GM19023 (cell line): ENCODE results near the gene GRB10.

Experiments used
- ATAC-seq: cut with Tn5 transposase; IDR thresholded peaks from one replicate; pipeline ENCODE4 v1.9.1; 2021; ENCODE audit warnings: mild to moderate bottlenecking, moderate library complexity; ENCODE audit not compliant: unreplicated experiment

Gene GRB10

DNA sequence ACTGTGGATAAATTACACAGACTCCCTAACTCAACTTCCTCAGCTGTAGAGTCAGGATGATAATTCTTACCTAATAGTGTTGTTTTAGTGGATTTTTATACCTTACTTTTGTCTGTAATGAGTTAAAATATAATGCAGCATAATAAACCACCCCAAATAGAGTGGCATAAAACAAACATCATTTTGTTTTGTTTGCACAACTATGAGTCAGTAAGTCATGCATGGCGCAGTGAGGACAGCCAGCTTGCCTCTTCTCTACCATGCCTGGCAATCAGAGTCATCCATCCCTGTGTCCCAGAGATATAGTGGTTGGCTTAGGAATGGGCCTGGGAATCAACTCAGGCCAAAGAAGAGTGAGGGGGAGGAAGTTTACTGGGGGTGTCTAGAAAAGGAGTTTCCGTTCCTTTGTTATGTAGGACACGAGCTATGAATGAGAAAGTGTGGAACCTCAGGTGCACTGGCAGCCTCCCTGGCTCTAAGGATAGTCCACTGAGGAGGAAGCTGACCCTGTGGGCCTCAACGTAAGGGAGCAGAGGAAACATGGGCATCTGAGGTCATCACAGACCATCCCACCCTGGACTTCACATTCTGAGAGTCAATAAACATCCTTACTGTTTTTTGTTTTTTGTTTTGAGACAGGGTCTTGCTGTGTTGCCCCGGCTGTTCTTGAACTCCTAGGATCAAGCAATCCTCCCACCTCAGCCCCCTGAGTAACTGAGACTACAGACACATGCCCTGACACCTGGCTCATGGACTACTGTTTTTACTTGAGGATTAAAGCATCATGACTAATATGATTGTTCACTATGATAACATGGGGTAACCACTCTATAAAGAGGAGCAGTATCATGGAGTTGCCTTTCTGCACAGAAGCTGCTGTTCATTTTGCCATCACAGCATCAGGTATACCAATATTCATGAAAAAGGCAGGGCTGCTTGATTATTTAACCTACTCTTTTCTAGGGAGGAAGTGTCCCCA is 21.0 kb upstream of the GRB10 start:
- no peak for ATAC-seq

DNA sequence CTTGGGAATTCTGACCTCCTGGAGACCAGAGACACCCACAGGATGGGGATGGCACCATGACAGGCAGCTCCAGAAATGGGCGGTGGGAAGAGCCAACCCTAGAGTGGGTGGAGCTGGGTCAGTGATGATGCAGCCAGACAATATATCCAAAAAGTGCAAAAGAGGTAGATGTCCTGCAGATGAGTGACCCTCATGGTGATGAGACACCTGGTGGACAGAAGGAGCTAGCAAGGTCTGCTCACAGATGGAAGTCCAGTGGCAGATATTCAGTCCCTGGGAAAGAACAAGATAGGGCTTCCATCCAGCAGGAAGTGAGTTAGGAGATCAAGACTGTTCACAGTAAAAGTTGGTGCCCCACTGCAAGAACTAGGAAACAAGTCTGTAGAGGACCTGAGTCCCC is 19.2 kb upstream of the GRB10 start:
- no peak for ATAC-seq

DNA sequence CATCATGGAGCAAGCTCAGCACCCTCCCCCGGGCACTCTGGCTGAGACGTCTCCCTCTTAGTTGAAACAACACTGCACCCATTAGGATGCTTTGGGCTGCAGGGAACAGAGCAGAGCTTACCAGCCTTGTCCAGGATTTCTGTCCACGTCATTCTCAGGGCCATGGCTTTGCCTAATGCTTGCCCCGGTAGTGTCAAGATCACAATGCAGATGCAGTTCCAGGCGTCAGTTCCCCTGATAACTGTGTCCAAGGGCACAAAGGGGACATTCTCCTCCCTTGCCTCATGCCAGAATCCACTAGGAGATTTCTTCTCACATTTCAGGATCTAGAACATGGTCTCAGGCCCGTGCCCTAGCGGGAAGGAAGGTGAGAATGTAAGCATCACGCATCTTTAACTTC is 17.2 kb upstream of the GRB10 start:
- ATAC-seq: no peak

DNA sequence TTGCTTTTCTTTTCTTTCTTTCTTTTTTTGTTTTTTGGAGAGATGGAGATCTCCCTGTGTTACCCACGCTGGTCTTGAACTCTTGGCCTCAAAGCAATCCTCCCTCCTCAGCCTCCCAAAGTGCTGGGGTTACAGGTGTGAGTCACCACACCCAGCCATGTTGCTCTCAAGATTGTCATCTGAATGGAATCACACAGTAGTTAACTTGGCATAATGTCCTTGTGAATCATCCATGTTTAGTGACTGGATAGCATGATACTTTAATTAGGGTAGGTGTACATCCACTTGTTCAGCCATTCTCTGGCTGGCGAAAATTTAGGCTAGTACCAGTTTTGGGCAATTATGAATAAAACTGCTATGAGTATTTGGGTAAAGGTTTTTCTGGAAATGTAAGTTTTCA is 15.4 kb upstream of the GRB10 start:
- ATAC-seq: no peak

- no peak for ATAC-seq
Measured at GRCh38 chr7:50795831-50796230, 13.1 kb upstream of the GRB10 start.

- no peak for ATAC-seq
Measured at GRCh38 chr7:50795253-50795652, 12.6 kb upstream of the GRB10 start.

- no peak for ATAC-seq
Measured at GRCh38 chr7:50793947-50794570, 11.4 kb upstream of the GRB10 start.

DNA sequence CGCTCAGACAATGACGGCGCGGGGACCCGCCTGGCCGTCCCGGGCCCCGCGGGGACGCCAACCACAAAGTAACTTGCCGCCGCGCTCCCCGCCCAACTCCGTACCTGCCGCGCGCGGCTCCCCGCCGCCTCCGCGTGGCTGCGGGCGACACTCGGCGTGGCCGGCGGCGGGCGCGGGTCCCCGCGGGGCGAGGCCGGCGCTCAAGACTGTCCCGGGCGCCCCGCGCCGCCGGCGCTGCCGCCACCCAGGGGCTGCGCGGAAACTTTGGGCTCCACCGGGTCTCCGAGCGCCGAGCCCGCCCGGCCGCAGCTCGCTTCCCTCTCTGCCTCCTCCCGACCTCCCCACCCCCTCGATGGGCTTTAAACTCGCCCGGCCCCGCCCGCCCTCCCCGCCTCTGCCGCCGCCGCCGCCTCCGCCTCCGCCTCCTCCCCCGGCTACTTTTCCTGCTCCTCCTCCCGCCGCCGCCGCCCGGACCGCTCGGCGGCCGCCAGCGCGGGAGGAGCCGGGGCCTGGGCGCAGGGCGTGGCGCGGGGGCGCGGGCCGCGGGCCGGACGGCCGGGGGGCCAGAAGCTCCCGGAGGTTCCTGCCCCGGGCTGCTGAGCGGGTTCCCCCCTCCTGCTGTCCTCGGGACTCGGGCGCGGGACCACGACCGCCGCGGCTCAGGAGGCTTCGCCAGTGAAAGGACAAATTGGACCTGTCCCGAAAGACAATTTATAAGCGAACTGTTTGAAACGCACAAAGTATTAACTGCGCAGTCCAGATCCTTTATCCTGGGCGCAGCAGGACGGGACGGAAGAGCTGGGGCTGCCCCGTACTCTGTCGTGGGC is 10.6 kb upstream of the GRB10 start:
- ATAC-seq: no peak

- no peak for ATAC-seq
Measured at GRCh38 chr7:50792342-50793119, 9.8 kb upstream of the GRB10 start.

- ATAC-seq: no peak
Measured at GRCh38 chr7:50791938-50792341, 9.2 kb upstream of the GRB10 start.

GRCh38 chr7:50791363-50791937 is 8.8 kb upstream of the GRB10 start:
- no peak for ATAC-seq

- no peak for ATAC-seq
Measured at GRCh38 chr7:50790381-50790780, 7.7 kb upstream of the GRB10 start.

GRCh38 chr7:50788382-50788781 is 5.7 kb upstream of the GRB10 start:
- no peak for ATAC-seq

DNA sequence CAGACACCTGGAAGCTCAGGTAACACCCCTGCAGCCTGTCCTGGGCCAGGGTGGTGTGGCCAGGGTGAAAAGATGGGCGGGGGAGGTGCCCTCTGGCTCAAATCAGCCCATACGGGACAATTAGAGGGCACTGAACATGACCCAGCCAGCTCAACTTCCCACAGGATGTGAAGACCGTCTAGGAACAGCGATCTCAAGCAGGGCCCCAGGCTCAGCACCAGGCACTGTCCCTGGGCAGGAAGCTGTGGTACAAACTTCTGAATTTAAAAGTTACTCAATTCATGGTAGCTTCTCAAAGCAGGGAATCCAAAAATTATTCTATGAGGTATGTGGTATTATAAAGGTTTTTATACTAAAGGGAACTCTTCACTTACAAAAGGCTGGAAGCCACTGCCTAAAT is 5.1 kb upstream of the GRB10 start:
- no peak for ATAC-seq

- ATAC-seq: no peak
Measured at GRCh38 chr7:50785346-50785745, 2.6 kb upstream of the GRB10 start.

GRCh38 chr7:50783801-50784507 is 1.3 kb upstream of the GRB10 start:
- no peak for ATAC-seq

DNA sequence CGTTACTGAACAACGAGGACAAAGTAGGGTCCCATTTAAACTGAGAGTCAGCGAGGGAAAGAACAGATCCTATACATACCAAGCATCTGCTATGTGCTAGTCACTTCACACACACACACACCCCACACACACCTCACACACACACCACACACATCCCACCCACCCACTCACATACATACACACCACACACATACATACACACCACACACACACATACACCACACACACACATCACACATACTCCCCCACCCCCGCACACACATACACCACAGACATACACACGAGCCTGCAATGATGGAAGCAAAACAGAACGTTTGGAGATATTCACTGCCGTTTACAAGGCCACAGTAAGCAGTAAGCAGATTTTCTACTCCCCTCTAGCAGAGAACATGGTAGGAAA is 607 bp upstream of the GRB10 start:
- no peak for ATAC-seq

DNA sequence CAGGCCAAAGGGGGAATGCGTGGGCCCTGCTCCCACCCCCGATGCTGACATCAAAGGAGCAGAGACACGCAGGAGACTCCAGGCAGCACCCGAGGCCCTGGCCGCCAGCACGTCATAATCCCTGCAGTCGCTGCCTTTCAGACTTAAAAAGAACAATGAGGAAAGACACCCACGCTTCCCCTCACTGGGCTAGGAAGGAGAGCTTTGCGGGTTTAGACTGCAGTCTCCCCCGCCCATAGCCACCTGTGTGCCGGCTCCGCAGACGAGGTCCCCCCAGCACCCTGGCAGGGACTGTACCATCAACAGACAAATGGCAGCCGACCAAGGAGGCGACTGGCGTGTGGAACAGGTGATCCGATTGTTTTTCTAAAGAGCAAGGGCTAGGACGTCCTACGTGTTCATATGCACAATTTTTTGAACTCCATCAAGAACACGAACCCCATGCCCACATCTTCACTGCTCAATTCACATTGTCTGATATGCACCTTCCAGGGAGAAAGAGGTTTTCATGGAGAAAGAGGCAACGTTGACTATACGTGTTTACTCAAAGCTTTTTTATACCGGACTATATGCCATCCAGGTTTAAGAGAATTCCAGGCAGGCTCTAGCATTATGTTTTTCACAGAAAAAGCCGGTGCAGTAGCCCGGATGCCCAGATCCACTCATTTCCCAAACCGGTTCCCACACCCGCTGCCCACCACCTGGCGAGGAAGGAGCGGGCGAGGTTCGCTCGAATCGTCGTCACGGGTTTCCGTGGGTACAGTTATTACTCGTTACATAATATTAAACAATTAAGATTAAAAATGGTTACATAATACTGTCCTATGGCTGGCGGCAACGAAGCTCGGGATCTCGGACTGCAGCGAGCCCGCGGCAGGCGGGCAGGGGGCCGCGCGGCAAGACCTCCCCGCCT is 1.1 kb downstream of the GRB10 start:
- ATAC-seq: no peak

DNA sequence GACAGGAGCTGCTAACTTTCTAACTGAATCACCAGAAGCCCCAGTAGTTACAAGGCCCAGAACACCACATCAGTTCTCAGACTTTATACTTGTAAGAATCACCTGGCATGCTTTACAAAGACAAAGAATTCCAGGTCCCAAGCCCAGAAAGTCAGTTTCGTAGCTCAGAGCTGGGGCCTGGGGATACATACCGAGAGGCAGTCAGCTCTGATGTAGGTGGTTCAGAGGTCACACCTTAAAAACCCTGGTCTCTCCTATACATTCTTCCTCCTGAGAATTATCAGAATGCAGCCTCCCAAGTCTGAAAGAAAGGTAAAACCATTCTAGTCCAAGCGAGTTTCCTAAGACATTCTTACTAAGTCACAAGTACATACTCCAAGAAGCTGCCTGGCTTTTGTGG is 2.3 kb downstream of the GRB10 start:
- ATAC-seq: no peak
